GM21619 (cell line): ENCODE measurements around the gene TTBK2.

Experiments
- ATAC-seq: cut with Tn5 transposase; IDR thresholded peaks from one replicate; pipeline ENCODE4 v1.9.1; 2021; ENCODE audit not compliant: unreplicated experiment

The TTBK2 gene

DNA sequence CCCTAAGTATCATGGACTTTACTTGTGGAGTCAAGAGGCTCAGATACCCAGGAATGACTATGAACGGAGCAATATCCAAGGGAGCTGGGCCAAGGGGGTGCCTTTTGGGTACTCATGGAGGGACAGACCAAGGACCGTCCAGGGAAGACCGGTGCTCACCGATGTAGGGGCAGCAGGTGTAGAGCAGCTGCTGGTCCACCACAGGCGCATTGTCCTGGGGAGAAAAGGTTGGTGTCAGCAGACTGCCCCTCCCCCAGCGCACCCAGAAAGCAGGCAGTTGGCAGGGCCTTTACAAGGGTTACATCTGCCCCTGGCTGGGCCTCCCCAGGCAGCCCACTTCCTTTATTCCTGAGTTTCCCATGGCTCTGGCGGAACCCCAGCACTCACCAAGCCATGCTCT is 191.2 kb downstream of the TTBK2 start:
- ATAC-seq, result no peak

DNA sequence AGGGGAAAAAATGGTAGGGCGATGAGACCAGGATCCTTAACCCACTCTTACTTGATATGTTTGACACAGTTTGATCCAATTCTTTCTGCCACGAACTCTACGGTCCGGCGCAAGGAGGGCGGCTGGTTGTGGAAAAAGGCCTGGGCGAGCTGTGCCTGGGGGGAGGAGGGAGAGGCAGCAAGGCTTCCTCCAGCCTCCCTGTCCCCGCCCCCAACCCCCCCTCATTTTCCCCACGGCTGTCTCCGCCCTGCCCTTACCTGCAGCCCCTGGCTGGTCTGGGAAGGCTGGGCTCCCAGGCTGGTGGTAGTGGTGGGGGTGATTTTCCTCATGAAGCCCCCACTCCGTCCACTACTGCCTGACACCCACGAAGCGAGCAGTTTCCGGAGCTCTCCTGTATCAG is 191.6 kb downstream of the TTBK2 start:
- no peak for ATAC-seq

DNA sequence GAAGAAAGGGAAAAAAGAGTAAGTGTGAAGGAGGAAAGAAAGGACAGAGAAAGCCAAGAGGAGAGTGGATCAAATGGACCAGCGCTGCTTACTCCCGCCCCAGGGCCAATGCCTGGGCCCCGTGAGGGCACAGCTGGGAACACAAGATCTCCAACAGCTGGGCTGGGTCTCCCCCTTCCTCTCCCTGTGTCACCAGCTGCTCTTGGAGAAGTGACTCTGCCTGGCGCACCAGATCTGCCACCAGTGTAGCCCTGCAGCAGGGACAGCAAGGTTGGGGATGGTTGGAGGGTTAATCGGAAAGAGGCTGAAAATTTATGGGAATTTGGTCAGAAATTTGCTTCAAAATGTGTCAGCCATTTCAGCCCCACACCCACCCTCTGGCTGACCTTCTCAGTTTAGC is 192.0 kb downstream of the TTBK2 start:
- no peak for ATAC-seq

DNA sequence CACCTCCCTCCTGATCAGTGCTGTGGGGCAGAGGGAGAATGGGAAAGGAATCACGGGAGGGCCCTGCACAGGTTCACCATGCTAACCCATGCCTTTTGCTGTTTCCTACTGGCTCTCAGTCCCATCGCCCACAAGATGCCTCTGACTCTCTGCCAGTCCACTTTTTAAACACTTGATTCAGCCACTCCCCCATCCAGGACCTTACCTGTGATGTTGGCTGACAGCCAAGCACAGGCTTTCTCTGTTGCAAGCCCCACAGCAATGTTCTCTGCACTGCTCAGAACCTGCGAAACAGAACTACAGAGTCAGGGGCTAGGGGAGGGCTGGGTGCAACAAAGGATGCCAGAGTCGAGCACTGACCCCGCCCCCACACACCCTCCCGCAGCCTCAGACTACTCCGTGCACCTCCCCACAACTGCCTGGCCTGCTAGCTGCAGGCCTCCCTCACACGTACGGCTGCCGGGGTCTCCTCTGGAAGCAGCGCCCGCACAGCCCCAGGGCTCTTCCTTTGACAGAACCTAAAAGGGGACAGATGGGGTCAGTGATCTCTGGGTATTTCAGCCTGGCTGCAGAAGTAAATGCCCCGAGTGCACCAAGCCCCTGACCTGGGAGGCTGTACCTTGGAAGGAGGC is 192.7 kb downstream of the TTBK2 start:
- ATAC-seq, result no peak

DNA sequence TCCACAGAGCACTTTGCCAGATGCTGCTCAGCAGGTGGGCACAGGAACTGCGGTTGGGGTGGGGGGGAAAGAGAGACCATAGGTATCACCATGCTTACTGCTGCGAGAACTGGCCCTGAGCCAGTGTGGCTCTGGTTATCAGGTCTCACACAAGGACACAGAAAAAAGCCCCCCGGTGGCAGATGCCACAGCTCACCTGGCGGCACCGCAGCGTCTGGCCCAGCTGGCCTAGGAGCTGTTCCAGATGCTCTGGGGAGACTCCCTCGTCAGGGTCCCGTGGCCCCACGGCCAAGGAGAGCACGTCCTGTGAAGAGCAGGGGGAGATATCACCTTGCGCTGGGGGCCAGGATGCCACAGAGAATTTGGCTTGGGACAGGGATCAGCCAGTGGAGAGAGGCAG is 194.5 kb downstream of the TTBK2 start:
- no peak for ATAC-seq

DNA sequence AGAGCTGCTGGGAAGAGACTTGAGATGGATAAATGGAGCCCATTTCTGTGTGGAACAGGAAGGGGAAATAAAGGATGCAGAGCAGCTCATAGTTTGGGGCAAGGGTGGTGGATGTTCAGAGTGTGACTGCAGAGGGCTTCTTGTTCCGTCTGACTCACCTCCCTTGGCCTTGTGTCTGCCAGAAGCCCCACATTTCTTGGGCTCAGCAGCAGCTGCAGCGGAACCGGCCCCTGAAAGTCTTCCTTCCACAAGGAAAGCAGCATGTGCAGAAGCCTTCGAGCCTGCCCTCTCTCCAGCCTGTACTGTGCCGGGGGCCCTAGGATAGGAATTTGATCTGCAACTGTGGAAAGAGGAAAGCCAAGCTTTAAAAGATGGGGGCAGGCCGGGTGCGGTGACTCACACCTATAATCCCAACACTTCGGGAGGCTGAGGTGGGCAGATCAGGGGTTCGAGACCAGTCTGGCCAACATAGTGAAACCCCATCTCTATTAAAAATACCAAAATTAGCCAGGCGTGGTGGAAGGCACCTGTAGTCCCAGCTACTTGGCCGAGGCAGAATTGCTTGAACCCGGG is 195.2 kb downstream of the TTBK2 start:
- ATAC-seq, result no peak

DNA sequence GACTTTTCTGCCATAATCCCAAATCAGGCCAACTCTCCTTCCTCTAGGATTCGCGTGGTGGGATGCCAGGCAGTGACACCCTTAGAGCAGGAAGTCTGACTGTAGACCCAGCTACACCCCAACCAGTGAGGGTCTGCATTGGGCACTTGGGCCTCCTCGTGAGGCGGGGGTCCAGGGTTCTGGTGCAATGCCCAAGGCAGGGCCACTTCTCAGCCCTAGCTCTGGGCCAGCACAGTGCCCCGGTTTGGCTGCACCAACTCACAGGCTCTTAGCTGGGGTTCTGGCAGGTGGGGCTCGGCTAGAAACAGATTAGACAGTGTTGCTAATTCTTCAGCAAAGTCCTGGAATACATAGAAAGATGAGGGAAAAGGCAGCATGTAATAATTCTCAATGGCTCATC is 196.3 kb downstream of the TTBK2 start:
- ATAC-seq, result no peak

DNA sequence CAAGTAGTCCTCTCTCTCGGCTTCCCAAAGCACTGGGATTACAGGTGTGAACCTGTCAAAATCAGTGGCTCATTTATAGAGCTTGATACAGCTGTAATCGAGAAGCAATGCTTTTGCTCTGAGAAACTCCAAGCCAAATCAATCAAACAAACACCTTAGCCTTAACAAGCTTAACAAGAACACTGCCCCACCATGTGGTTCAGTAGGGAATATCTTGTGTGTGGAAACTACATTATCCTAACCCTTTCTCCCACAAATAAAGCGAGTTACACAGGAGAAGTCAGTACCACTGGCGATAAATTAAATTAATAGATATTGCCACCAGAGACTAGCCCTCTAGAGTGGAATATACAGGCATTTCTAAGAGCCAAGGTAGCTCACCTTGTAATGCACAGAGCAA is 197.5 kb downstream of the TTBK2 start:
- no peak for ATAC-seq

DNA sequence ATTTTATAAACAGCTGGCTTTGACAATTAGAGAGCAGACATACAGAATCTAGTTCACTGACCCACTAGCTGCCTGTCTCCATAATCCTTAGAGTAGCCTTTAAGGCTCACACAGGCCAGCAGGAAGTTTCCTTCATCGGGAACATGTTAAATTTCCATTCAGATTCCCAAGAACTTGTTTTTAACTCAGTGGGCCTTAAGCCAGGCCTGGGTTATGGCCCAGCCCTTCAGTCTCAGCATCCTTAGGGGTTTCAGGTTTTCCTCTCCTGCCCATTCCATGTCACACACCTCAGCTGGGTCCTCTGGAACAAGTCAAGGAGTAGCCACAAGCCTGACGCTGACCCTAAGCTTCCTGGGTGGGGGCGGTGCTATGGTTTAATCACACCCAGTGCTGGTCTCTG is 198.7 kb downstream of the TTBK2 start:
- no peak for ATAC-seq

DNA sequence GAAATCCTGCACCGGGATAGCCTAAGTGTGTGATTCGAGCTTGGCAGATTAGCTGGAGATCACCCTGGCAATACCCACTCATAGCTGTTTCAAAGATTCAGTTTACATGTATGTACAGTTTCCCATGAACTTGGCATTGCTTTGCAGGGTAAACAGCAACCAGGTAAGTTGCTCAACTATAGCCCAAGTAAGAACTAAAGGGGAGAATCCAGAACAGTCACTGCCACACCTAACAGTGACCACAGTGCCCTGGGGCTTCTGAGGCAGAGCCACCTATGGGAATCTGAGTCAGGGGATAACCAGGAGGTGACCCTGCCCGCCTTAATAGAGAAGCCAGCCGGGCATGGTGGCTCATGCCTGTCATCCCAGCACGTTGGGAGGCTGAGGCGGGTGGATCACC is 199.6 kb downstream of the TTBK2 start:
- ATAC-seq, result no peak

DNA sequence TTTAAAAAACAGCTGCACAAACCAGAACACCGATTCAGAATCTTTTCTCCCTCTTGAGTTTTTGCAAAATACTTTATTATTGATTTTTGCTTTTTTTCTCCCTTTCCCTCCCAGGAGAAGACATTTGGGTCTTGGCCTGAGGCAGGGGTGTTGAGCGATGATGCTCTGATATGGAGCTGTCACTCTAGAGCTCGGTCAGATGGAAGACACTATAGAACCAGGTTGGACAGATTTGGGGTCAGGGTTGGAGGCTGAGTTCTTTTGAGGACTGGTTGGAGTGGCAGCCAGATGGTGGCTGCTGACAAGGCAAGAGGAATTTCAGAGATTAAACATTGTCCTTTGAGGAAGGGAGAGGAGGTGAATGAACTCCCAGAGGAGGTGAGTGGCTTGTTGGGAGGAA is 200.5 kb downstream of the TTBK2 start:
- no peak for ATAC-seq

DNA sequence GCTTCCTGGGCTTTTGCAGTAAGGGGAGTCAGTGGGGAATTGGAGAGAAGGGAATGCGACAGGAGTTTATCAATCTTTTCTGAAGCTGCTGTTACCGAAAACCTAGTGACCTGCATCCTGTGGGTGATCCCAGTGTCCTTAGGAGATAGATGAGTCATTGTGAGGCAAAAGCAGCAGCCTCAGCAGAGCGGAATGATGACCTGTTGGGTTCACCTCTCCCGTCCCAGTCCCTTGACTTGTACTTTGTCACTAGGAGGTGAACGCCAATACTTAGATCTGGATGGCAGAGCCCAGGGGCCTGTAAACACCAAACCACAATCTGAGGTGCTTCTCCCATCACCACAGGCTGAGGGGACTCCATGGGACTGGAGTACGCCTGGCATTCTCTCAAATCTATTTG is 201.5 kb downstream of the TTBK2 start:
- no peak for ATAC-seq

DNA sequence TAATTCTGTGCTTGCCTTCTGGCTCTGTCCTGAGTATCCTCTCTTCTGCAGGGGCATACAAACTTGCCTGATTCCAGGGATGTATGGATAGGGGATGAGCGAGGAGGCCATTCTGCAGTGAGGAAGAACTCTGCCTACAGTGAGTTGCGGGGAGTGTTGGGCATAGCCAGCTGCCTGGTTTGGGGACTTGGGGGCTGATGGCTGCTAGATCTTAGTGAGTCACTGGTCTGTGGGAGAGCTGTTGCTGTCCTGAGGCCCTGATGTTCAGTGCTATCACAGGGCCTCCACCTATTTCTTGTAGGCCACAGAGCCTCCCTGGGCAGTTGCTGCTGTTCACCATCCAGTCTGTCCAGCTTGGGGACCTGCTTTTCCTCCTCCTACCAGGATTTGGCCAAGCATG is 204.0 kb downstream of the TTBK2 start:
- ATAC-seq, result no peak

DNA sequence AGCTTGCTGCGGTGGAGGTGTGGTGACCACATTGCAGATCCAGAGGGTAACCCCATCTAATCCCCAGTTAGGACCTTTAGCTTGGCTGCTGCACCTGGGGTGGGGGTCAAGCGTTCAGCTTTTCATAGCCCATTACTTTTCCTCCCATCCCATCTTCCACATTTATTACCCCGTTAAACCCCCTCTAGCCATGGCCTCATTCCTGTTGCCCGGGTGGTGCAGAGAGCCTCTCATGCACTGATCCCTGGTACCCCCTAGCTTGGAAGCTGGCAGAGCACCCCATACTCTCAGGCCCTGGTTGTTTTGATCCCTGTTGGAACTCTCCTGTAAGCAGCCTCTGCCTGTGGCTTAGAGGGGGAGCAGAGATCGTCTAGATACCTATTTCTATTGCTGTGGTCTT is 204.5 kb downstream of the TTBK2 start:
- ATAC-seq, result no peak

DNA sequence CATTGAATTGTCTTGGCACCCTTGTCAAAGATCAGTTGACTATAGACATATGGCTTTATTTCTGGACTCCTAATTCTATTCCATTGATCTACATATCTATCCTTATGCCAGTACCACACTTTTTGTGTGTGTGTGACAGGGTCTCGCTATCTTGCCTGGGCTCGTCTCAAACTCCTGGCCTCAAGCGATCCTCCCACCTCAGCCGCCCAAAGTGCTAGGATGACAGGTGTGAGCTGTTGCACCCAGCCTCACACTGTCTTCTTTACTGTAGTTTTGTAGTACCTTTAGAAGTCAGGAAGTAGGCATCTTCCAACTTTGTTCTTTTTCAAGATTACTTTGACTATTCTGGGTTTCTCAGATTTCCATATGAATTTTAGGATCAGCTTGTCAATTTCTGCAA is 208.0 kb downstream of the TTBK2 start:
- no peak for ATAC-seq

DNA sequence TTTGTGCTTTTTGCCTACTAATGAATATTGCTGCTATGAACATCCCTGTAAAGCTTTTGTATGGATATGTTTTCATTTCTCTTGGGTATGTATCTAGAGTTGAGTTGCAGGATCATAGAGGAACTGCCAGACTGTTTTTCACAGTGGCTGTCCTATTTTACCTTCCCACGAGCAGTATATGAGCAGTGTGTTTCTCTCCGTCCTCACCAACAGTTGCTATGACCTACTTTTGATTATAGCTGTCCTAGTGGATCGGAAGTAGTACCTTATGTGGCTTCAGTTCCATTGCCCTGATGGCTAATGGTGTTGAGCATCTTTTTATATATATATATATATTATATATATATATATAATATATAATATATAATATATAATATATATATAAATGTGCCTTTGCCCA is 208.8 kb downstream of the TTBK2 start:
- ATAC-seq, result no peak

DNA sequence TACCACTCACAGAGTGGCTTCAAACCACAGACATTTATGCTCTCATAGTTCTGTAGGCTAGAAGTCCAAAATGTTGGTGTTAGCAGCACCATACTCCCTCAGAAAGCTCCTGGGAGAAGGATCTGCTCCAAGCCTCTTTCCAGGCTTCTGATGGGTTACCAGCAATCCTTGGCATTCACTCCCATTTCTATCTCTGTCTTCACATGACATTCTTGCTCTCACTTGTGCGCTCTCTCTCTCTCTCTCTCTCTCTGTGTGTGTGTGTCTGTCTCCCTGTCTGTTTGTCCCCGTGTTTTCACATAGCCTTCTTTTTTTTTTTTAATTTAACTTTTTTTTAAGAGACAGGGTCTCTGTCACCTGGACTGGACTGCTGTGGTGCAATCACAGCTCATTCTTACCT is 209.9 kb downstream of the TTBK2 start:
- no peak for ATAC-seq

DNA sequence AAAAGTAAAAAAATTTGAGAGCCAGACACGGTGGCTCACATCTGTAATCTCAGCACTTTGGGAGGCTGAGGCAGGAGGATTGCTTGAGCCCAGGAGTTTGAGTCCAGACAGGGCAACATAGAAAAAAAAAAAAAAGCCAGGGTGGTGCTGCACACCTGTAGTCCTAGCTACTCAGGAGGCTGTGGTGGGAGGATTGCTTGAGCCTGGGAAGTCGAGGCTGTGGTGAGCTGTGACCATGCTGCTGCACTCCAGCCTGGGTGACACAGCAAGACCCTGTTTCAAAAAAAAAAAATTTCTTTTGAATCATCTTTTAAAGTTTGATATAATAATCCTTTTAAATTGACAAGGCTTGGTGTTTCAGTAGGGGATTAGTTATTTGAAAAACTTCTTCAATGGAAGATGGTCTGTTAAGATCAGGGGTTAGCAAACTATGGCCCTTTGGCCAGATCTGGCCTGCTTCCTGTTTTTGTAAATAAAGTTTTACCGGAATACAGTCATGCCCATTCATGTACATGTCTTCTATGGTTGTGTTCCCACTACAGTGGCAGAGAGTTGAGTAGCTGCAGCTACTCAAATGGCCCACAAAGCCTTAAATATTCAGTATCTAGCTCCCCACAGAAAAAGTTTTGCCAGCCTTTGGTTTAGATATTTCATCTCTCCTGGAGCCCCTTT is 212.6 kb downstream of the TTBK2 start:
- no peak for ATAC-seq

DNA sequence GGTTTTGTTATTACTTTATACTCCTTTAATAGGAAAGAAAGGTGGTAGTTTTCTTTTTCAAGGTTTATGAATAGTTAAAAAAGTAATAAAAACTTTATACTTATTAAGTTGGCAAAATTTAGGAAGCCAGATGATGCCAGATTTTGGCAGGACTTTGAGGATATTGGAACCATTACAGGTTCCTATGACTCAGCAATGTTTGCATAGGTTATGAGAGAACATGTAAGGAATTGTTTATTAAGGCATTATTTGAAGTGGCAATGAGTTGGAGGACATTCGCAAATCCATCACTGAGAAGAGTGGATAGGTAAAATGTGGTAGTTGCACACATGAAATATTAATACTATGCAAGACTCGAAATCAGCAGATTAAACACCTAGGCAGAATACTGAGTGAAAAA is 213.5 kb downstream of the TTBK2 start:
- no peak for ATAC-seq

DNA sequence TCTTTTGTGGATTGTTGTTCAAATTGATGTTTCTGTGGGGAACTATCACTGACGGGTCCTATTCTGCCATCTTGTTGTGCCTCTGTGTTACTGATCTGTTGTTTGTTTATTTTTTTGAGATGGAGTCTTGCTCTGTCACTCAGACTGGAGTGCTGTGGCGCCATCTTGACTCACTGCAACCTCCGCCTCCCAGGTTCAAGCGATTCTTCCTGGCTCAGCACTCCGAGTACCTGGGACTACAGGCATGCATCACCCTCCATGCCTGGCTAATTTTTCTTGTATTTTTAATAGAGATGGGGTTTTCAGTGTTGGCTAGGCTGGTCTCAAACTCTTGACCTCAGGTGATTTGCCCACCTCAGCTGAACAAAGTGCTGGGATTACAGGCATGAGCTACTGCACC is 215.2 kb downstream of the TTBK2 start:
- ATAC-seq, result no peak

DNA sequence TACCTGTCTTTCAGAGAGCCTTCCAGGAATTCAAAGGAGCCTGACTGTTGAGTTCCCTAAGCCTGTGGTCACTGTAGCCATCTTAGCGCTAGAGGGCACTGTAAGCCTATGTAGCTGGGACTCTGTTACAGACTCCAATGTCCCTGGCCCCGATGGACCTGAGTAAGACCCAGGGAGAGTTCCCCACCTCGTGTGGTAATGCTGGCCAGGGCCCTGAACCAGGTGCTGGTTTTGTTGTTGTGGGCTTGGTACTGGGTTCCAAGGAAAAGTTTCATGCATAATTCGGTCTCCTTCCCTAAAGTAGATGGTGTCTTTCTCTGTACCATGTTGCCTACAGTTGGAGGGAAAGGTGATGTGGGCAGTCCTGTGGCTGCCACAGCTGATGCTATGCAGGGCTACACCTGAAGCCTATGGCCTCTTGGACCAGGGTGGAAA is 216.1 kb downstream of the TTBK2 start:
- no peak for ATAC-seq

DNA sequence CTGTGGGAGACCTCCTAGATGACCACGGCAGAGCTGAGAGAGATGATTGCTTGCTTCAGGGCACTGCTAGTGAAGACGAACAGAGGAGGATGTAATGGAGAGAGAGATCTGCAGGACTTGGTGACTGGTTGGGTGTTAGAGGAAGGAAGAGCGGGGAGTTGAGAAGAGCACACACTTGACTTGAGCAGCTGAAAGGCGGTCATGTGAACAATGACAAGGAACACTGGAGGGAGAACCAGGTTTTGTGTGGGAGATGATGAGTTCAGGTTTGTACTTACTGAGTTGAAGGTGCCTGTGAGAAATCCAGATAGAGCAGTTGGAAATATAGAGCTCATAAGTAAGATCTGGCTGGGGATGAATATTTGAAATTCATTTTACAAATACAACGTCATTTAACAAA is 224.0 kb downstream of the TTBK2 start:
- no peak for ATAC-seq
